SKM-1 (cell line): ENCODE results near the gene FA2H.
A peak's percentile ranks its signal among the peaks of the same experiment; 100 is the strongest.
"Not testable (repeated sequence)": the region's sequence is repeated elsewhere in the genome, so short reads cannot be mapped to it uniquely, and the experiment has no call there.

Experiments used
- DNase-seq: peaks from one replicate; lab custom pipeline; 2025; ENCODE audit not compliant: unreplicated experiment; lab: John Stamatoyannopoulos, UW

FA2H gene

GRCh38 chr16:74695450-74696422 lies 78.9 kb downstream of the FA2H start:
- peak; percentile 74 for DNase-seq

- no peak for DNase-seq
These were observed 83.3 kb downstream of the FA2H start for GRCh38 chr16:74691093-74691855.

- no peak for DNase-seq
These were observed 92.1 kb downstream of the FA2H start for GRCh38 chr16:74682556-74682955.

GRCh38 chr16:74680681-74681080 lies 93.9 kb downstream of the FA2H start:
- no peak for DNase-seq

- no peak for DNase-seq
These were observed 94.6 kb downstream of the FA2H start for GRCh38 chr16:74679983-74680382.

- no peak for DNase-seq
These were observed 96.8 kb downstream of the FA2H start for GRCh38 chr16:74677868-74678267.

- DNase-seq = no peak
These were observed 100.7 kb downstream of the FA2H start for GRCh38 chr16:74673876-74674275.

- not testable (repeated sequence) for DNase-seq
These were observed 105.7 kb downstream of the FA2H start for GRCh38 chr16:74668877-74669276.

GRCh38 chr16:74667255-74667700 lies 107.3 kb downstream of the FA2H start:
- no peak for DNase-seq

- DNase-seq = peak; percentile 94
These were observed 108.0 kb downstream of the FA2H start, which contains the start of gene RFWD3 for GRCh38 chr16:74666425-74667254. Gene RFWD3 (minus strand): TSS chr16:74666877. CDS start chr16:74661449, 5,428 bp downstream.

GRCh38 chr16:74666010-74666421 lies 108.6 kb downstream of the FA2H start:
- no peak for DNase-seq
